Liver (tissue), 9 donors: ENCODE results near the gene PALMD. TPM values are rescaled to one million over a fixed set of nuclear protein-coding genes. Genes with fewer than 3 reads are reported as not detected.

Experiments
- DNase-seq: peaks from one replicate; pipeline ENCODE4 v3.0.0-alpha.2; 2017; ENCODE audit warnings: low spot score
- H3K27ac ChIP-seq, 2 donors: one replicate each; pipeline ENCODE4 v1.7.0; 2013; ENCODE audit warnings: inconsistent platforms in 2 of 2, low read length in 2 of 2, control low read depth in 1 of 2, low read depth in 1 of 2, mild to moderate bottlenecking in 1 of 2
- H3K27me3 ChIP-seq, 4 donors: one replicate each; pipeline versions ENCODE4 v1.6.1 to v1.7.0; 2013; ENCODE audit warnings: low read length in 3 of 4, inconsistent platforms in 1 of 4, mild to moderate bottlenecking in 1 of 4, moderate library complexity in 1 of 4; ENCODE audit not compliant: control insufficient read depth in 4 of 4, insufficient read depth in 4 of 4
- H3K36me3 ChIP-seq, 4 donors: one replicate each; pipeline versions ENCODE4 v1.6.1 to v1.7.0; 2013; ENCODE audit warnings: low read length in 3 of 4, mild to moderate bottlenecking in 3 of 4, low read depth in 1 of 4, moderate library complexity in 1 of 4; ENCODE audit not compliant: control insufficient read depth in 4 of 4, insufficient read depth in 3 of 4
- H3K4me1 ChIP-seq, 4 donors: one replicate each; pipeline versions ENCODE4 v1.6.1 to v1.7.0; 2013; ENCODE audit warnings: low read length in 3 of 4, mild to moderate bottlenecking in 3 of 4, moderate library complexity in 1 of 4; ENCODE audit not compliant: control insufficient read depth in 4 of 4, insufficient read depth in 4 of 4
- H3K4me3 ChIP-seq, 3 donors: one replicate each; pipeline versions ENCODE4 v1.6.1 to v1.7.0; 2013; ENCODE audit warnings: low read length in 3 of 3, control low read depth in 1 of 3, low read depth in 1 of 3, mild to moderate bottlenecking in 1 of 3
- H3K9ac ChIP-seq, 2 donors: one replicate each; pipeline ENCODE4 v1.7.0; 2013; ENCODE audit warnings: low read length in 2 of 2, mild to moderate bottlenecking in 2 of 2, moderate library complexity in 2 of 2, control low read depth in 1 of 2, low read depth in 1 of 2
- H3K9me3 ChIP-seq, 4 donors: one replicate each; pipeline versions ENCODE4 v1.6.1 to v1.7.0; 2013; ENCODE audit warnings: low read length in 3 of 4; ENCODE audit not compliant: control insufficient read depth in 4 of 4
- EGR1 ChIP-seq, 2 donors: IDR thresholded peaks; 2 replicates each; pipeline ENCODE4 v1.6.1; 2016 to 2018; ENCODE audit warnings: antibody characterized with exemption in 2 of 2, low read depth in 2 of 2
- FOXA1 ChIP-seq: IDR thresholded peaks from 2 replicates; pipeline ENCODE4 v1.6.1; 2016; ENCODE audit warnings: antibody characterized with exemption
- FOXA2 ChIP-seq: IDR thresholded peaks from 2 replicates; pipeline ENCODE4 v1.6.1; 2016; ENCODE audit warnings: antibody characterized with exemption
- GABPA ChIP-seq, 2 donors: IDR thresholded peaks in 1 of 2; conservative IDR thresholded peaks in 1 of 2; 2 replicates each; pipeline ENCODE4 v1.6.1; 2016; ENCODE audit warnings: antibody characterized with exemption in 2 of 2, mild to moderate bottlenecking in 1 of 2, moderate library complexity in 1 of 2
- HNF4A ChIP-seq, 2 donors: conservative IDR thresholded peaks; 2 replicates each; pipeline ENCODE4 v1.6.1; 2016; ENCODE audit warnings: antibody characterized with exemption in 2 of 2, mild to moderate bottlenecking in 2 of 2
- HNF4G ChIP-seq: IDR thresholded peaks from 2 replicates; pipeline ENCODE4 v1.6.1; 2016; ENCODE audit warnings: antibody characterized with exemption
- JUND ChIP-seq, 2 donors: IDR thresholded peaks; 2 replicates each; pipeline ENCODE4 v1.6.1; 2016; ENCODE audit warnings: antibody characterized with exemption in 2 of 2
- NR2F2 ChIP-seq: IDR thresholded peaks from 2 replicates; pipeline ENCODE4 v1.6.1; 2016; ENCODE audit warnings: antibody characterized with exemption
- RAD21 ChIP-seq, 2 donors: IDR thresholded peaks; 2 replicates each; pipeline ENCODE4 v1.6.1; 2016; ENCODE audit warnings: antibody characterized with exemption in 2 of 2, mild to moderate bottlenecking in 2 of 2
- RXRA ChIP-seq, 2 donors: IDR thresholded peaks; 2 replicates each; pipeline ENCODE4 v1.6.1; 2017 to 2018; ENCODE audit warnings: antibody characterized with exemption in 2 of 2, mild to moderate bottlenecking in 1 of 2
- SP1 ChIP-seq: IDR thresholded peaks from 2 replicates; pipeline ENCODE4 v1.6.1; 2018; ENCODE audit warnings: antibody characterized with exemption, mild to moderate bottlenecking
- TAF1 ChIP-seq: conservative IDR thresholded peaks from 2 replicates; pipeline ENCODE4 v1.6.1; 2016; ENCODE audit warnings: antibody characterized with exemption, mild to moderate bottlenecking
- YY1 ChIP-seq: IDR thresholded peaks from 2 replicates; pipeline ENCODE4 v1.6.1; 2016; ENCODE audit warnings: antibody characterized with exemption, mild to moderate bottlenecking
- polyA plus RNA-seq, 2 donors: library from polyadenylated mRNA; stranded (reverse) in 1 of 2; unstranded in 1 of 2; fragments of 200-250 nt in 1 of 2; fragments of >200 nt in 1 of 2; fragmentation: Nextera tagmentation in 1 of 2; extraction: Ambion mirVana in 1 of 2; gene quantifications; one replicate each; pipeline versions ENCODE4 v1.2.1 to v1.2.3, GENCODE V29; 2013 to 2015
- total RNA-seq, 2 donors: library from RNA; depleted of rRNA; stranded (reverse); fragments of >200 nt; gene quantifications; one replicate each; pipeline ENCODE4 v1.2.3, GENCODE V29; 2014
- TF ChIP-seq, protein P1 (sequence below): IDR thresholded peaks from 2 replicates; pipeline ENCODE4 v1.6.1; 2016; ENCODE audit warnings: antibody characterized with exemption, mild to moderate bottlenecking
- TF ChIP-seq, protein P2 (sequence below): IDR thresholded peaks from 2 replicates; pipeline ENCODE4 v1.6.1; 2016; ENCODE audit warnings: antibody characterized with exemption
- TF ChIP-seq, protein P3 (sequence below): IDR thresholded peaks from 2 replicates; pipeline ENCODE4 v1.6.1; 2016; ENCODE audit warnings: antibody characterized with exemption
- TF ChIP-seq, protein P4 (sequence below): fragments of 150-350 bp; IDR thresholded peaks from 2 replicates; pipeline ENCODE4 v1.5.1; 2017; ENCODE audit warnings: improper control_type of control experiment, low read depth, low read length; ENCODE audit not compliant: missing input control
- TF ChIP-seq, protein P5 (sequence below): IDR thresholded peaks from 2 replicates; pipeline ENCODE4 v1.6.1; 2016; ENCODE audit warnings: antibody characterized with exemption
- donor health status: healthy.
- donor health status: healthy.
- donor health status: healthy.
- donor health status: healthy.
- donor health status: healthy.

PALMD gene
- total and polyA plus RNA-seq, 4 donors = 9.7 to 24.0 (median 19.5) TPM

DNA sequence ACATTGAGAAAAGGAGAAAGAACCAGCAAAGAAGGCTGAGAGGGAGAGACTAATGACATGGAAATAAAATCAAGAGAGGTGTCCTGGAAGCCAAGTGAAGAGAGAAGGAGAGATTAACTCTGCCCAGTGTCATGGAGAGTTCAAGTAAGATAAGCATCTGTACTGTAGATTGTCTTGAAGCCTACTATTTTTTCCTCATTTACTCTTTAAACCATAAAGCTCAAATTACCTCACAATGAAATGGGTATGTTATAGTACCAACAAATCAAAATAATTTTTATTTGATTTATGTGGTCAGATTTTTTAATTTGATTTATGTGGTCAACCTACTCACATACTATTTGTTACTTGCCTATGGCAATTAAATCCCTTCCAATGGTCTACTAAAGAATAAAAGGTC, 5.2 kb upstream of the PALMD start:
- TF ChIP-seq HNF4A (conservative IDR thresholded peaks at IDR 0.05) (no peak), FOXA2 (no peak), HNF4G (no peak), RAD21 (IDR thresholded peaks at IDR 0.05) (no peak), YY1 (no peak), SP1 (no peak), TAF1 (no peak), EGR1 (IDR thresholded peaks at IDR 0.05; ENCODE audit: low read depth in 2 of 2) (no peak), JUND (IDR thresholded peaks at IDR 0.05) (no peak), NR2F2 (no peak), FOXA1 (no peak), GABPA (IDR thresholded peaks at IDR 0.05 in 1 of 2, conservative IDR thresholded peaks at IDR 0.05 in 1 of 2) (no peak), RXRA (IDR thresholded peaks at IDR 0.05) (no peak)
- TF ChIP-seq, protein P1, sequence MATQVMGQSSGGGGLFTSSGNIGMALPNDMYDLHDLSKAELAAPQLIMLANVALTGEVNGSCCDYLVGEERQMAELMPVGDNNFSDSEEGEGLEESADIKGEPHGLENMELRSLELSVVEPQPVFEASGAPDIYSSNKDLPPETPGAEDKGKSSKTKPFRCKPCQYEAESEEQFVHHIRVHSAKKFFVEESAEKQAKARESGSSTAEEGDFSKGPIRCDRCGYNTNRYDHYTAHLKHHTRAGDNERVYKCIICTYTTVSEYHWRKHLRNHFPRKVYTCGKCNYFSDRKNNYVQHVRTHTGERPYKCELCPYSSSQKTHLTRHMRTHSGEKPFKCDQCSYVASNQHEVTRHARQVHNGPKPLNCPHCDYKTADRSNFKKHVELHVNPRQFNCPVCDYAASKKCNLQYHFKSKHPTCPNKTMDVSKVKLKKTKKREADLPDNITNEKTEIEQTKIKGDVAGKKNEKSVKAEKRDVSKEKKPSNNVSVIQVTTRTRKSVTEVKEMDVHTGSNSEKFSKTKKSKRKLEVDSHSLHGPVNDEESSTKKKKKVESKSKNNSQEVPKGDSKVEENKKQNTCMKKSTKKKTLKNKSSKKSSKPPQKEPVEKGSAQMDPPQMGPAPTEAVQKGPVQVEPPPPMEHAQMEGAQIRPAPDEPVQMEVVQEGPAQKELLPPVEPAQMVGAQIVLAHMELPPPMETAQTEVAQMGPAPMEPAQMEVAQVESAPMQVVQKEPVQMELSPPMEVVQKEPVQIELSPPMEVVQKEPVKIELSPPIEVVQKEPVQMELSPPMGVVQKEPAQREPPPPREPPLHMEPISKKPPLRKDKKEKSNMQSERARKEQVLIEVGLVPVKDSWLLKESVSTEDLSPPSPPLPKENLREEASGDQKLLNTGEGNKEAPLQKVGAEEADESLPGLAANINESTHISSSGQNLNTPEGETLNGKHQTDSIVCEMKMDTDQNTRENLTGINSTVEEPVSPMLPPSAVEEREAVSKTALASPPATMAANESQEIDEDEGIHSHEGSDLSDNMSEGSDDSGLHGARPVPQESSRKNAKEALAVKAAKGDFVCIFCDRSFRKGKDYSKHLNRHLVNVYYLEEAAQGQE = no peak
- TF ChIP-seq, protein P2, sequence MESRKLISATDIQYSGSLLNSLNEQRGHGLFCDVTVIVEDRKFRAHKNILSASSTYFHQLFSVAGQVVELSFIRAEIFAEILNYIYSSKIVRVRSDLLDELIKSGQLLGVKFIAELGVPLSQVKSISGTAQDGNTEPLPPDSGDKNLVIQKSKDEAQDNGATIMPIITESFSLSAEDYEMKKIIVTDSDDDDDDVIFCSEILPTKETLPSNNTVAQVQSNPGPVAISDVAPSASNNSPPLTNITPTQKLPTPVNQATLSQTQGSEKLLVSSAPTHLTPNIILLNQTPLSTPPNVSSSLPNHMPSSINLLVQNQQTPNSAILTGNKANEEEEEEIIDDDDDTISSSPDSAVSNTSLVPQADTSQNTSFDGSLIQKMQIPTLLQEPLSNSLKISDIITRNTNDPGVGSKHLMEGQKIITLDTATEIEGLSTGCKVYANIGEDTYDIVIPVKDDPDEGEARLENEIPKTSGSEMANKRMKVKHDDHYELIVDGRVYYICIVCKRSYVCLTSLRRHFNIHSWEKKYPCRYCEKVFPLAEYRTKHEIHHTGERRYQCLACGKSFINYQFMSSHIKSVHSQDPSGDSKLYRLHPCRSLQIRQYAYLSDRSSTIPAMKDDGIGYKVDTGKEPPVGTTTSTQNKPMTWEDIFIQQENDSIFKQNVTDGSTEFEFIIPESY = no peak
- TF ChIP-seq, protein P3, sequence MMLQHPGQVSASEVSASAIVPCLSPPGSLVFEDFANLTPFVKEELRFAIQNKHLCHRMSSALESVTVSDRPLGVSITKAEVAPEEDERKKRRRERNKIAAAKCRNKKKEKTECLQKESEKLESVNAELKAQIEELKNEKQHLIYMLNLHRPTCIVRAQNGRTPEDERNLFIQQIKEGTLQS = no peak
- TF ChIP-seq, protein P4, sequence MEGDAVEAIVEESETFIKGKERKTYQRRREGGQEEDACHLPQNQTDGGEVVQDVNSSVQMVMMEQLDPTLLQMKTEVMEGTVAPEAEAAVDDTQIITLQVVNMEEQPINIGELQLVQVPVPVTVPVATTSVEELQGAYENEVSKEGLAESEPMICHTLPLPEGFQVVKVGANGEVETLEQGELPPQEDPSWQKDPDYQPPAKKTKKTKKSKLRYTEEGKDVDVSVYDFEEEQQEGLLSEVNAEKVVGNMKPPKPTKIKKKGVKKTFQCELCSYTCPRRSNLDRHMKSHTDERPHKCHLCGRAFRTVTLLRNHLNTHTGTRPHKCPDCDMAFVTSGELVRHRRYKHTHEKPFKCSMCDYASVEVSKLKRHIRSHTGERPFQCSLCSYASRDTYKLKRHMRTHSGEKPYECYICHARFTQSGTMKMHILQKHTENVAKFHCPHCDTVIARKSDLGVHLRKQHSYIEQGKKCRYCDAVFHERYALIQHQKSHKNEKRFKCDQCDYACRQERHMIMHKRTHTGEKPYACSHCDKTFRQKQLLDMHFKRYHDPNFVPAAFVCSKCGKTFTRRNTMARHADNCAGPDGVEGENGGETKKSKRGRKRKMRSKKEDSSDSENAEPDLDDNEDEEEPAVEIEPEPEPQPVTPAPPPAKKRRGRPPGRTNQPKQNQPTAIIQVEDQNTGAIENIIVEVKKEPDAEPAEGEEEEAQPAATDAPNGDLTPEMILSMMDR = no peak
- TF ChIP-seq, protein P5, sequence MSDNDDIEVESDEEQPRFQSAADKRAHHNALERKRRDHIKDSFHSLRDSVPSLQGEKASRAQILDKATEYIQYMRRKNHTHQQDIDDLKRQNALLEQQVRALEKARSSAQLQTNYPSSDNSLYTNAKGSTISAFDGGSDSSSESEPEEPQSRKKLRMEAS = no peak
- Histone ChIP-seq H3K4me1 (peaks cover 0 to 21% (median 9%) of the 10 kb centered on the region in 4 donors), H3K9ac (no peak overlapping the region), H3K27me3 (no peaks in the 10 kb centered on the region), H3K4me3 (no peak overlapping the region), H3K27ac (no peak overlapping the region), H3K36me3 (no peaks in the 10 kb centered on the region), H3K9me3 (no peaks in the 10 kb centered on the region)
- no peak for DNase-seq

DNA sequence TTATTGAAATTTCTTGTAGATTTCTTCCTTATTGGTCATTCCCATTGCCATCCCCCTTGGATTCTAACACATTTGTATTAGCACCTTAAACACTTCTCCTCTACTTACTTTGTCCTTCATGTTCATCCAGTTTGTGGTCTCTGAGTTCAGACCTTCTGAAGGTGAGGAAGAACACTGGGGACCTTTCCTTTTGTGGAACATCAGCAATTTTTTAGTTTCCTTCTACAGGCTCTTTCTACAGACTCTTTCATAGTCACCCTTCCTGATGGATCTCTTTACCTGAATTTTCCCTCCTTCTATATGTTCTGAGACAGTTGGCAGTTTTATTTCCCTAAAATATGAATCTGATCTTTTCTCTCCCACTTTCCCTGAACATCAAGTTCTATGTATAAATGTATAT, 4.4 kb upstream of the PALMD start:
- DNase-seq = no peak
- no peaks in the 10 kb centered on the region for H3K36me3 ChIP-seq
- TF ChIP-seq JUND (IDR thresholded peaks at IDR 0.05) (no peak), GABPA (IDR thresholded peaks at IDR 0.05 in 1 of 2, conservative IDR thresholded peaks at IDR 0.05 in 1 of 2) (no peak), HNF4A (conservative IDR thresholded peaks at IDR 0.05) (no peak), YY1 (no peak), FOXA2 (no peak), NR2F2 (no peak)
- TF ChIP-seq, protein P2 = no peak
- TF ChIP-seq, protein P3 = no peak
- TF ChIP-seq, protein P1 = no peak

More for the DNA sequence above, 4.4 kb upstream of the PALMD start:
- no peak overlapping the region for H3K4me3 ChIP-seq
- H3K9me3 ChIP-seq = no peaks in the 10 kb centered on the region
- H3K27me3 ChIP-seq = no peaks in the 10 kb centered on the region
- no peak overlapping the region for H3K9ac ChIP-seq
- H3K4me1 ChIP-seq = peaks cover 0 to 21% (median 9%) of the 10 kb centered on the region in 4 donors
- H3K27ac ChIP-seq = no peak overlapping the region
